GM06990 (cell line): ENCODE results near the gene MPDU1.

Experiments used
- DNase-seq: peaks from one replicate; pipeline ENCODE4 v3.0.0-alpha.2; 2011; ENCODE audit not compliant: insufficient read length; ENCODE audit errors: extremely low read depth
- H3K27me3 ChIP-seq: replicated peaks from 2 replicates; pipeline ENCODE4 v1.6.0; 2011; ENCODE audit warnings: low read length; ENCODE audit not compliant: control insufficient read depth, insufficient read depth
- H3K36me3 ChIP-seq: 2 replicates; pipeline ENCODE4 v1.5.1; 2011; ENCODE audit warnings: low read length; ENCODE audit not compliant: control insufficient read depth, insufficient read depth
- H3K4me3 ChIP-seq: replicated peaks from 2 replicates; pipeline ENCODE4 v1.5.1; 2011; ENCODE audit warnings: low read depth, mild to moderate bottlenecking, control low read depth, low read length
- TF ChIP-seq, protein P1 (sequence below): IDR thresholded peaks from 2 replicates; pipeline ENCODE4 v1.5.1; 2011; ENCODE audit warnings: low read length, control low read depth, mild to moderate bottlenecking, inconsistent platforms; ENCODE audit not compliant: insufficient read depth, poor library complexity, severe bottlenecking

MPDU1 gene

GRCh38 chr17:7561589-7562207 is 22.0 kb upstream of the MPDU1 start, which contains the start of gene SENP3:
Gene SENP3 (plus strand): TSS chr17:7561919. CDS start chr17:7563077, 1,158 bp downstream.
- H3K4me3 ChIP-seq, result peak within 1 kb of the TSS; percentile 86
- TF ChIP-seq, protein P1, sequence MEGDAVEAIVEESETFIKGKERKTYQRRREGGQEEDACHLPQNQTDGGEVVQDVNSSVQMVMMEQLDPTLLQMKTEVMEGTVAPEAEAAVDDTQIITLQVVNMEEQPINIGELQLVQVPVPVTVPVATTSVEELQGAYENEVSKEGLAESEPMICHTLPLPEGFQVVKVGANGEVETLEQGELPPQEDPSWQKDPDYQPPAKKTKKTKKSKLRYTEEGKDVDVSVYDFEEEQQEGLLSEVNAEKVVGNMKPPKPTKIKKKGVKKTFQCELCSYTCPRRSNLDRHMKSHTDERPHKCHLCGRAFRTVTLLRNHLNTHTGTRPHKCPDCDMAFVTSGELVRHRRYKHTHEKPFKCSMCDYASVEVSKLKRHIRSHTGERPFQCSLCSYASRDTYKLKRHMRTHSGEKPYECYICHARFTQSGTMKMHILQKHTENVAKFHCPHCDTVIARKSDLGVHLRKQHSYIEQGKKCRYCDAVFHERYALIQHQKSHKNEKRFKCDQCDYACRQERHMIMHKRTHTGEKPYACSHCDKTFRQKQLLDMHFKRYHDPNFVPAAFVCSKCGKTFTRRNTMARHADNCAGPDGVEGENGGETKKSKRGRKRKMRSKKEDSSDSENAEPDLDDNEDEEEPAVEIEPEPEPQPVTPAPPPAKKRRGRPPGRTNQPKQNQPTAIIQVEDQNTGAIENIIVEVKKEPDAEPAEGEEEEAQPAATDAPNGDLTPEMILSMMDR, result no peak
- H3K27me3 ChIP-seq, result no peaks in the 10 kb centered on the region
- DNase-seq, result peak; percentile 93
- H3K36me3 ChIP-seq, result peaks cover 14% of the 10 kb centered on the region

GRCh38 chr17:7562208-7562605 is 21.4 kb upstream of the MPDU1 start:
- TF ChIP-seq, protein P1, result no peak
- DNase-seq, result no peak
- no peaks in the 10 kb centered on the region for H3K27me3 ChIP-seq
- peaks cover 16% of the 10 kb centered on the region for H3K36me3 ChIP-seq
- peak overlapping the region; percentile 86 for H3K4me3 ChIP-seq

GRCh38 chr17:7563115-7563869 is 20.4 kb upstream of the MPDU1 start:
- TF ChIP-seq, protein P1, result no peak
- H3K27me3 ChIP-seq, result no peaks in the 10 kb centered on the region
- H3K4me3 ChIP-seq, result peak overlapping the region; percentile 86
- peaks cover 16% of the 10 kb centered on the region for H3K36me3 ChIP-seq
- no peak for DNase-seq

DNA sequence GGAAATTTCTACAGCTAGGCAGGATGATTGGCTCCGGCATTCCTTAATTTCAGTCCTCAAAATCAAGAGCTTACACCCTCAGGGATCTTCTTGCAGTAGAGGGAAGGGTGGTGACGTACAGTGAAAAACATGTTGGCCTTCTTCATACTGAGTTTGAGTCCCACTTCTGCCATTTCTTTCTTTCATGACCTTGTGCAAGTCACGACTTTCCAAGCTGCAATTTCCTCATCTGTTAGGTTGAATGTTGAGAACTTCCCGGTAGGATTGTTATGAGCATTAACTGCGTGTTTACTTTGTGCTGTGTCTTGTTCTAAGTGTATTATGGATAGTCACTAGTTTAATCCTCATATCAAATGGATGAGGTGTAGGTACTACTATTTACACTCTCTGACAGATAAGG is 14.1 kb upstream of the MPDU1 start:
- TF ChIP-seq, protein P1, result no peak
- H3K27me3 ChIP-seq, result no peaks in the 10 kb centered on the region
- DNase-seq, result no peak
- H3K36me3 ChIP-seq, result peaks cover 23% of the 10 kb centered on the region
- H3K4me3 ChIP-seq, result no peak overlapping the region

DNA sequence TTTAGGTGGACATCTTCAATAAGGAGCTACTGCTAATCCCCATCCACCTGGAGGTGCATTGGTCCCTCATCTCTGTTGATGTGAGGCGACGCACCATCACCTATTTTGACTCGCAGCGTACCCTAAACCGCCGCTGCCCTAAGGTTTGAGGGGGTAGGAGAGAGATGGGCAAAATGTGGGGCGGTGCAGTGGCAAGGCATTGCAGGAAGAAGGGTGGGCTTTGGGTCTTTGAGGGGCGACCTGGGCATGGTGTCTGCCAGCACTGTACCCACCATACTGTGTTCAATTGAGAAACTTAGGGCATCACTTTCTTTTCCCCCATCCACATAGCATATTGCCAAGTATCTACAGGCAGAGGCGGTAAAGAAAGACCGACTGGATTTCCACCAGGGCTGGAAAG is 13.3 kb upstream of the MPDU1 start:
- DNase-seq, result no peak
- Histone ChIP-seq H3K27me3 (no peaks in the 10 kb centered on the region), H3K36me3 (peaks cover 21% of the 10 kb centered on the region), H3K4me3 (no peak overlapping the region)
- TF ChIP-seq, protein P1, result no peak
